Endothelial cell of umbilical vein (primary cell): ENCODE data around the gene MAN2C1. TPM values are rescaled to one million over a fixed set of nuclear protein-coding genes. Genes with fewer than 3 reads are reported as not detected.

Source experiments
- BruUV-seq: library from RNA; stranded (reverse); fragments of 400-500 nt; replicated peaks from 2 replicates; lab custom pipeline; 2021; lab: Mats Ljungman, UMichigan
- CTCF ChIA-PET: fragments of 300-600, 350-600 bp; sonication (Branson Sonifier 250); formaldehyde crosslinking; loops from one replicate; lab custom pipeline; 2021; ENCODE audit warnings: antibody characterized with exemption, inconsistent platforms; lab: Charles Lee
- POLR2A ChIA-PET: fragments of 300-600, 350-600 bp; sonication (Branson Sonifier 250); formaldehyde crosslinking; loops from one replicate; lab custom pipeline; 2021; ENCODE audit warnings: antibody characterized with exemption, inconsistent platforms; lab: Charles Lee
- DNase-seq: peaks from one replicate; pipeline ENCODE4 v3.0.0-alpha.2; 2011; ENCODE audit warnings: low read depth, low spot score
- FAIRE-seq: peaks from 2 replicates; lab custom pipeline; 2011; peaks lifted over from hg19 to GRCh38; lab: Jason Lieb, UNC
- H2AFZ ChIP-seq: 2 replicates; pipeline ENCODE4 v1.6.0; 2012; ENCODE audit warnings: low read depth, low read length, control low read depth, inconsistent platforms
- H3K27ac ChIP-seq: 2 replicates; pipeline ENCODE4 v1.5.1; 2011; ENCODE audit warnings: low read depth, mild to moderate bottlenecking, control low read depth, low read length, moderate library complexity; ENCODE audit not compliant: insufficient read depth
- H3K27me3 ChIP-seq, 2 experiments: 2 replicates each; pipeline versions ENCODE4 v1.6.0 to v1.6.1; 2011; ENCODE audit warnings: low read length in 2 of 2, mixed read lengths in 1 of 2; ENCODE audit not compliant: control insufficient read depth in 2 of 2, insufficient read depth in 2 of 2
- H3K36me3 ChIP-seq, 2 experiments: 2 replicates in 1 of 2; 3 replicates in 1 of 2; pipeline ENCODE4 v1.5.1; 2011; ENCODE audit warnings: low read length in 2 of 2, mild to moderate bottlenecking in 1 of 2, moderate library complexity in 1 of 2; ENCODE audit not compliant: control insufficient read depth in 2 of 2, insufficient read depth in 2 of 2; ENCODE audit errors: extremely low read depth in 1 of 2
- H3K4me1 ChIP-seq: 3 replicates; pipeline ENCODE4 v1.5.1; 2011; ENCODE audit warnings: mild to moderate bottlenecking, low read length; ENCODE audit not compliant: control insufficient read depth, insufficient read depth; ENCODE audit errors: extremely low read depth
- H3K4me2 ChIP-seq: 2 replicates; pipeline ENCODE4 v1.6.1; 2011; ENCODE audit warnings: low read length, control low read depth, mixed read lengths; ENCODE audit not compliant: insufficient read depth
- H3K4me3 ChIP-seq, 3 experiments: fragments of 200-600 bp in 1 of 3; sonication (generic), shearing (Covaris generic) in 1 of 3; replicated peaks in 1 of 3; 2 replicates each; pipeline ENCODE4 v1.5.1; 2011 to 2016; ENCODE audit warnings: control low read depth in 3 of 3, low read length in 3 of 3, mild to moderate bottlenecking in 2 of 3, inconsistent platforms in 1 of 3, low read depth in 1 of 3, moderate library complexity in 1 of 3; ENCODE audit not compliant: insufficient read depth in 1 of 3
- H3K79me2 ChIP-seq: 2 replicates; pipeline ENCODE4 v1.6.0; 2012; ENCODE audit warnings: low read length, inconsistent platforms; ENCODE audit not compliant: control insufficient read depth, insufficient read depth
- H3K9ac ChIP-seq: replicated peaks from 2 replicates; pipeline ENCODE3; 2011; ENCODE audit warnings: low read length, control low read depth; ENCODE audit not compliant: insufficient read depth; ENCODE audit errors: extremely low read depth
- H3K9me1 ChIP-seq: replicated peaks from 3 replicates; pipeline ENCODE4 v1.6.0; 2011; ENCODE audit warnings: mild to moderate bottlenecking, low read length; ENCODE audit not compliant: control insufficient read depth, insufficient read depth; ENCODE audit errors: extremely low read depth
- H3K9me3 ChIP-seq: replicated peaks from 2 replicates; pipeline ENCODE4 v1.5.1; 2012; ENCODE audit warnings: low read length, inconsistent platforms; ENCODE audit not compliant: control insufficient read depth, insufficient read depth
- H4K20me1 ChIP-seq: replicated peaks from 2 replicates; pipeline ENCODE3; 2011; ENCODE audit warnings: mild to moderate bottlenecking, low read length; ENCODE audit not compliant: control insufficient read depth, insufficient read depth; ENCODE audit errors: extremely low read depth
- EZH2 ChIP-seq: IDR thresholded peaks from 2 replicates; pipeline ENCODE4 v1.6.1; 2012; ENCODE audit warnings: borderline replicate concordance, low read depth, mild to moderate bottlenecking, moderate library complexity, low read length, inconsistent platforms; ENCODE audit not compliant: severe bottlenecking
- FOS ChIP-seq: IDR thresholded peaks from 2 replicates; pipeline ENCODE4 v1.6.1; 2011; ENCODE audit warnings: mild to moderate bottlenecking, low read length, moderate library complexity, borderline replicate concordance; ENCODE audit not compliant: insufficient read depth
- GATA2 ChIP-seq: IDR thresholded peaks from 2 replicates; pipeline ENCODE4 v1.7.0; 2011; ENCODE audit warnings: low read depth, mild to moderate bottlenecking, moderate library complexity, mixed read lengths, low read length; ENCODE audit not compliant: insufficient read length, insufficient read depth
- JUN ChIP-seq: IDR thresholded peaks from 2 replicates; pipeline ENCODE4 v1.6.1; 2011; ENCODE audit warnings: borderline replicate concordance, low read depth; ENCODE audit not compliant: insufficient read length, insufficient read depth
- MAX ChIP-seq: IDR thresholded peaks from 2 replicates; pipeline ENCODE4 v1.6.1; 2011; ENCODE audit not compliant: insufficient read depth, insufficient read length
- MYC ChIP-seq: IDR thresholded peaks from one replicate; pipeline ENCODE4 v1.6.1; 2011; ENCODE audit warnings: mild to moderate bottlenecking, low read depth, low read length
- POLR2A ChIP-seq: IDR thresholded peaks from 2 replicates; pipeline ENCODE4 v1.6.1; 2012; ENCODE audit warnings: low read depth, mild to moderate bottlenecking, control low read depth, low read length
- POLR2AphosphoS5 ChIP-seq: IDR thresholded peaks from 2 replicates; pipeline ENCODE4 v1.6.1; 2012; ENCODE audit warnings: low read depth, mild to moderate bottlenecking, control low read depth, low read length, moderate library complexity; ENCODE audit not compliant: insufficient read depth
- dilution Hi-C: fragments of 300-500 bp; cut with MboI; formaldehyde crosslinking; loops from one replicate; pipeline ENCODE4 v1.15.0; 2019; ENCODE audit warnings: low sequenced_read_pairs; ENCODE audit not compliant: extremely low pct_ligation_motif_present
- intact Hi-C: fragments of 100-400 bp; cut with micrococcal nuclease; formaldehyde crosslinking; loops from one replicate; pipeline ENCODE4 v1.10.0; 2022
- polyA plus RNA-seq, 4 experiments: library from polyadenylated mRNA; depleted of rRNA in 3 of 4; stranded (reverse) in 3 of 4; unstranded in 1 of 4; fragments of >200 nt; gene quantifications; 2 replicates each; pipeline versions ENCODE4 v1.2.1 to v1.2.3, GENCODE V29; 2011 to 2012; ENCODE audit warnings: missing spikeins in 1 of 4
- total RNA-seq: library from RNA; stranded (reverse); gene quantifications from 2 replicates; pipeline ENCODE4 v1.2.3, GENCODE V29; 2021
- TF ChIP-seq, protein P1 (sequence below), 2 donors: IDR thresholded peaks; 1 replicate in 1 of 2; 2 replicates in 1 of 2; pipeline ENCODE4 v1.5.1; 2011; ENCODE audit warnings: low read length in 2 of 2, mild to moderate bottlenecking in 2 of 2, moderate library complexity in 2 of 2, control low read depth in 1 of 2, inconsistent platforms in 1 of 2, low read depth in 1 of 2; ENCODE audit not compliant: insufficient read depth in 1 of 2; ENCODE audit errors: extremely low read depth in 1 of 2

The MAN2C1 gene
- total and polyA plus RNA-seq, 2 donors (not counting 3 experiments of a cell fraction or from before 2014, with no cell fraction given), result 198 to 248 TPM

DNA sequence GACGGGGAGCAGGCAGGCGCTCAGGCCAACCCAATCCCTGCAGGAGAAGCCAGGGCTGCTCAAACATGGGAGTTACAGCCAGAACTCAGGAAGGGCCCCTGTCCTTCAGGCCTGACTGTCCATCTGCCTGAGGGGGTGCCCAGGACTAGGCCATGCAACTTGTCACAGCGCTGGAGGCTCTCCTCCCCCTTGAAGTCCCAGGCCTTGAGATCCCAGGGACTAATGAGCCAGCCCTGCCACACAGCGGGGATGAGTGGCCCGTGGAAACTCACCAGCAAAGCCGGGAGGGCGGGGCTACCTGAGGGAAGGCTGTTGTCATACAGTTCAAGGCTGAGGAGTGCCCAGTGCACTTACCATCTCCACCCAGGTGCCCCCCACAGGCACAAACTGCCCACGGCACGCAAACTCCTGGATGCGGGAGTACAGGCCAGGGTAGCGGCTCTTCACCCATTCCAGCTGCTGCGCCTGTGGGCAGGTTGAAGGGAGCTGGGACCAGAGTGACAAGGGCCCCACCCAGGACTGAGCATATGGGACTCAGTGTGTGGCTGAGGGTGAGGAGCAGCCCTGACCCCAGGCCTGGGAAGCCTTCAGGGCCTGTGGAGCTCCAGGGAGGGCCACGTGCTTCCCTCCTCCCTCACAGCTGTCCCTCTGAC, 6.3 kb downstream of the MAN2C1 start:
- Histone ChIP-seq H3K27me3 (no peaks in the 10 kb centered on the region), H3K4me1 (no peaks in the 10 kb centered on the region), H3K4me2 (no peak overlapping the region), H2AFZ (no peak overlapping the region), H3K4me3 (no peak overlapping the region), H4K20me1 (no peaks in the 10 kb centered on the region), H3K36me3 (peaks cover 0 to 57% of the 10 kb centered on the region in 2 experiments), H3K9ac (no peak overlapping the region), H3K9me3 (no peaks in the 10 kb centered on the region), H3K9me1 (no peaks in the 10 kb centered on the region), H3K79me2 (no peaks in the 10 kb centered on the region), H3K27ac (no peak overlapping the region)
- FAIRE-seq (no peak), DNase-seq (no peak)
- TF ChIP-seq MAX (no peak), MYC (no peak), JUN (no peak), POLR2A (no peak), GATA2 (no peak), FOS (no peak), EZH2 (no peak), POLR2AphosphoS5 (no peak)
- TF ChIP-seq, protein P1, sequence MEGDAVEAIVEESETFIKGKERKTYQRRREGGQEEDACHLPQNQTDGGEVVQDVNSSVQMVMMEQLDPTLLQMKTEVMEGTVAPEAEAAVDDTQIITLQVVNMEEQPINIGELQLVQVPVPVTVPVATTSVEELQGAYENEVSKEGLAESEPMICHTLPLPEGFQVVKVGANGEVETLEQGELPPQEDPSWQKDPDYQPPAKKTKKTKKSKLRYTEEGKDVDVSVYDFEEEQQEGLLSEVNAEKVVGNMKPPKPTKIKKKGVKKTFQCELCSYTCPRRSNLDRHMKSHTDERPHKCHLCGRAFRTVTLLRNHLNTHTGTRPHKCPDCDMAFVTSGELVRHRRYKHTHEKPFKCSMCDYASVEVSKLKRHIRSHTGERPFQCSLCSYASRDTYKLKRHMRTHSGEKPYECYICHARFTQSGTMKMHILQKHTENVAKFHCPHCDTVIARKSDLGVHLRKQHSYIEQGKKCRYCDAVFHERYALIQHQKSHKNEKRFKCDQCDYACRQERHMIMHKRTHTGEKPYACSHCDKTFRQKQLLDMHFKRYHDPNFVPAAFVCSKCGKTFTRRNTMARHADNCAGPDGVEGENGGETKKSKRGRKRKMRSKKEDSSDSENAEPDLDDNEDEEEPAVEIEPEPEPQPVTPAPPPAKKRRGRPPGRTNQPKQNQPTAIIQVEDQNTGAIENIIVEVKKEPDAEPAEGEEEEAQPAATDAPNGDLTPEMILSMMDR (IDR thresholded peaks at IDR 0.05; ENCODE audit: extremely low read depth in 1 of 2, insufficient read depth in 1 of 2, low read depth in 1 of 2, low read length in 2 of 2), result no peak
- no TSS peak for BruUV-seq
- CTCF ChIA-PET, result no interaction called here
- dilution Hi-C loops (no loop called here), intact Hi-C loops (loop anchor here (10.0 kb wide), 1 partner anchor 443 kb away; no protein-coding TSS in a partner anchor)
- POLR2A ChIA-PET, result interaction anchor here (0.7 kb wide), 1 partner anchor 278 kb away, joined by 3 read pairs; the partner anchor contains the start of gene IMP3
